ENCODE results near the gene EPOP. TPM values are rescaled to one million over a fixed set of nuclear protein-coding genes. Genes with fewer than 3 reads are reported as not detected.

EPOP gene
- total RNA-seq, 1 donor from 2014 or later, result 16.1 TPM

DNA sequence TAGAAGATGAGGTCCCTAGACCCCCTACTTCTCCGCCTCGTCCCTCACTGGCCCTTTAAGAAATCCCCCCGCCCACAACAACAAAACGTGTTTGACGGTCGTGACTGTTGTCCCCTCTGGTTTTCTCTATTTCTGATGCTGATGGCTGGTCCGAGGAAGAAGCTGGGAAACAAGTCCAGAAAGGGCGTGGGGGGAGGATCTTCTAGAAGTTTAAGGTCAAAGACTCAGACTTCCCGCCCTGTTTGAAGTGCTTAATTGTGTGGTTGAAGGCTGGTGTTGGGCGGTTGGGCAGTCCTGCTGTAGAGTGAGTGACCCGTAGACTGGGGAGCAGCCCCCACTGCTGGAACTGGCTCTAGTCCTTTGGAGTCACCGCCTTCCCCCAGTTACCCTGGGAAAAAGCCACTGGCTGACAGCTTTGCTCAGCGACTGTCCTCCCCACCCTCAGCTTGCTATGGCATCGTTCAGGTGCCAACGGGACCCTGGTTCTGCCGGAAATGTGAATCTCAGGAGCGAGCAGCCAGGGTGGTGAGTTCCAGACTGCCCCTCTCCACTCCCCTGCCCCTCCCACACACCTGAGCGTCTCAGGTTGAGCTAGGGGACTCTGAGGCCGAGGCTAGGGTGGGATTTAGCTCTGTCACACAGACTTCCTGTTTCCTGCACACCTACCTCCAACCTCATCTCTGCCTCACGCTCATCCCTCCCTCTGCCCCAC lies 31.9 kb upstream of the EPOP start:
- intact Hi-C loops (cut with micrococcal nuclease), result loop anchor here (1.0 to 10.0 kb wide), 3 partner anchors 22 to 1618 kb away; no protein-coding TSS in a partner anchor

DNA sequence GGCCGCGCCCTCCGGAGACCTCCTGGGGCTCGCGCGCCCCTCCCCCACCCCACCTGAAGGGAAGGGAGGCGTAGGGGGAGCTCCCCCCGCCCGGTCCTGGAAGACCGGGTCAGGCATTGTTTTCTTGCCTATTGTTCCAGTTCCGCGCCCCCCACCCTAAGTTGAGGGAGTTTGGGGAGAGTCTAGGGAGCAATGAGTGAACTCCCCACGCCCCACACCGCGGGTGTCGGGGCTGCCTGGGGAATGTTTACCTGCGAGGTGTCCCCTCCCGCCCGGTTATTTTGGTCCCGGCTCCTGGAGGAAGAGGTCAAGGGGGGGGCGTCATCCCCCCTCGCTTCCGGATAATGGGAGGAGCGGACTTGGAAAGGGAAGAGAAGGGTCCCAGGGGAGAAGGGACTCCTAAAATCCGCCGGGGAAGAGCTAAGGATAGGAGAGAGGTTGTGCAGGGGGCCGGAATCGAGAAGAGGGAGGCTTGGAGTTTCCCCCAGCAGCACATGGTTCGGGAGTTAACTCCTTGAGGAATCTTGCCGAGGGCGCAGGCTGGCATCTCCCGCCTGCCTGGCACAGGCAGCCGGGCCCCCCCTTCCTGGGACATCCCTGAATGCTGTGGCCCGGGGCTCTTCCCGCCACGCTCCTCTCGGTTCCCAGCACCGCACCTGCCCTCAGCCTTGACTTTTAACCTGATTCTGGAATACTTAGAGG lies 31.2 kb upstream of the EPOP start:
- intact Hi-C loops (cut with micrococcal nuclease), result loop anchor here (1.0 to 10.0 kb wide), 3 partner anchors 22 to 1619 kb away; no protein-coding TSS in a partner anchor

GRCh38 chr17:38705523-38705802 lies 30.7 kb upstream of the EPOP start:
- intact Hi-C loops (cut with micrococcal nuclease), result loop anchor here (10.0 kb wide), 1 partner anchor 1619 kb away; no protein-coding TSS in a partner anchor

GRCh38 chr17:38704606-38705522 lies 30.1 kb upstream of the EPOP start, which contains the start of gene MLLT6:
MLLT6 (plus strand) TSS chr17:38705273; CDS start chr17:38705633, 360 bp downstream.
- intact Hi-C loops (cut with micrococcal nuclease), result loop anchor here (5.0 to 10.0 kb wide), 2 partner anchors 757 to 1620 kb away; partner anchors contain the start of gene CDK12

DNA sequence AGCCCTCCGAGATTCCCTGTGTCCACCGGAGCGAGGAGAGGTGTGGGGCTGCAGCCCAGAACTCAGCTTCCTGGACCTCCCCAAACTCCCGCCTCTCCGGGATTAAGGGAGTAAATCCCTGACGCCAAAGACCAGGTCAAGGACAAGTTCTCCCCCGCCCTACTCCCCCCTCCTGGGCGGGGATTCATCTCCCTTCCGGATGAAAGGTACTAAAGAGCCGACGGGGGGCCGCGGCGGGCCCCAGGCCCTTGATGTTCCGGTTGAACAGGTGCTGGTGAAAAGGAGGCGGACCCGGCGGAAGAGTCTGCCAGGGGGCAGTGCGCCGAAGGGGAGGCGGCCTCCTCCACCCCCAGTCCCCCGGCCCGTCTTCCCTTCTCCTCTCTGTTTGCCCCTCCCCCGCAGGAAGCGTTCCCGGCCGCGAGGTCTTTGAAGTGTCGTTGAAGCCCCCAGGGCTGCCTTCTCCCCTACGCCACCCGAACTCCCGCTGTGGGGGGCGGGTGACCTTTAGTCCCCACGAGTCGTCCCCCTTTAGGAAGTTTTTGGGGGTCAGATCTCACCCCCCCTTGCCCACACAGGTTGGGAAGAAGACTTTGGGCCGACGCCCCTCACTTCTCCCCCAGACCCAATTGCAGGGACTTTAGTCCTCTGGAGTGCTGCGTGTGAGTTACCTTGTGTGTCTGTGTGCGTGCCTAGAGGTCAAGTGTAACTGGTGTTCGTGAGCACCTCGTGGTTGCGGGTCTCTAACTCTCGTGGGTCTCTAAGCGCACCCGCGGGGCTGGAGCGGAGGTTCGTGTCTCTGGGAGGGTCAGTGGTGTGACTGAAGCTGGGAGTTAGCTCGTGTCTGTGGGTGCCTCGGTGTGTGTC lies 29.2 kb upstream of the EPOP start:
- intact Hi-C loops (cut with micrococcal nuclease), result loop anchor here (5.0 to 10.0 kb wide), 2 partner anchors 758 to 1621 kb away; partner anchors contain the start of gene CDK12

DNA sequence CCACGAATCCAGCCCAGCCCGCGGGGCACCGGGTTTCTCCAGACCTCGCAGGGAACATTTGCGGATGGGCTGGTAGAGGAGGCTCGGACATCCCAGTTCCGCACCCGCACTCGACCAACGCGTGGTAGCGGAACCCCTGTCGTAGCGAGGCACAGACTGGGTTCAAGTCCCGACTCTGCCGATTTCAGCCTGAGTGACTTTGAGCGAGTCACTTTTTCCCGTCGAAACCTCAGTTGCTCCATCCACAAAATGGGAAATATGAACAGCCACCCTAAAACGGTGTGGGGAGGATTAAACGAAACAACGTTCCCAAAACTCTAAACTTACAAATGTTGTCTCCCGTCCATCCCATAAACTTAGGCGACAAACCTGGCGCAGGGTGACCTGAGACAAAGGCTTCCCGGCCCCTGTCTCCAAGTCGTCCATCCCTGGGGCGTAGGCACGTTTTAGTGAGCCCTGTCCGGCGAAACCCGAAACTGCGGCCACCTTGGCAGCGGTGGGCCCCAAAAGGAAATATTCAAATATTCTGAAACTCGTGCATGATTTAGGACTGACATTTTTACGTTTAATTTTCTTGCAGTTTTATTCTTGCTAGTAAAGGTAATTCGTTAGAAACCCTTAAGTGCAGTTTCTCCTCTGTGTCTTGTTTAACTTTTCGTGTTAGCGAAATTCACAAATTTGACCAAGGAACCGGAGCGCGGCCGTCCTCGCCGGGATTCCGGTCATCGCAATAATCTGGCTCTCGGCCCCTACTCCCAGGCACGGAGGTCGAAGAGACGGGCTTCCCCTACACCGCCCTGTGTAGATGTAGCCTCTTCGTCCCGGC lies 28.4 kb upstream of the EPOP start:
- intact Hi-C loops (cut with micrococcal nuclease), result loop anchor here (1.0 to 10.0 kb wide), 3 partner anchors 166 to 1622 kb away; partner anchors contain the start of gene CDK12

DNA sequence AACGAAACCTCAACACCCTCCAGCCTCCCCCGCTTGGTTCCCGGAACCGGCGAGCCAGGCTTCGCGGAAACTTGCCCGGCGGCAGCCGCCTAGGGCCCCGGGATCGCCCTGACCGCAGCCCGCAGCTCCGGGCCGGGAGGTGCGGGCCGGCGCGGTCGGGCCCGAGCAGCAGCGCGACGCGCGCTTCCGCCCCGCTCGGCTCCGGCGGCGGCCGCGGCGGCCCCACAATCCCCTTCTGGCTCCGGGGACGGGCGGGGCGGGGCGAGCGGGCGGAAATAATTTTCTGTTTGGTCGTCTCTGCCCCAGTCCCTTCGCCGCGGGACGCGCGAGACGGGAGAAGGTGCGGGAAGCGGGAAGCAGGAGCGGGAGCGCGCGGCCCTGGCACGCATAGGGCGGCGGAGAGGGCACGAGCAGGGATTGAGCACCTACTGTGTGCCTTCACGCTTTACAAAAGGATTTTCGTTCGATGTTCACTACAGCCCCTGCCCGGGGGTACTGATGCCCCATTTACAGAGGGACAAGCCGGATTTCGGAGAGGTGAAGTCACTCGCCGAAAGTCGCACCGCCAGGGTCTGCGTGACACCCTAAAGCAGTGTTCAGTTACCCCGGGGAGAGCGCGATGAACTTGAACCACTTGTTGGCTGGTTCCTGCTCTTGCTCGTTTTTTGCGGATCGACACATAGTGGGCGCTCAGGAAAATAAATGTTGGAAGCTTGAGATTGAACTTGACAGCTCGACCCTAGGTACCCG lies 27.6 kb upstream of the EPOP start:
- intact Hi-C loops (cut with micrococcal nuclease), result loop anchor here (1.0 to 10.0 kb wide), 3 partner anchors 167 to 1622 kb away; partner anchors contain the start of gene CDK12

GRCh38 chr17:38701504-38702165 lies 26.9 kb upstream of the EPOP start:
- intact Hi-C loops (cut with micrococcal nuclease), result loop anchor here (1.0 to 10.0 kb wide), 9 partner anchors 24 to 1623 kb away; partner anchors contain the start of genes CDK12, PIP4K2B and PSMB3

- intact Hi-C loops (cut with micrococcal nuclease), result no loop called here
Measured at GRCh38 chr17:38698760-38699159, 24.0 kb upstream of the EPOP start.

GRCh38 chr17:38697061-38697820 lies 22.5 kb upstream of the EPOP start:
- intact Hi-C loops (cut with micrococcal nuclease), result loop anchor here (1.0 kb wide), 1 partner anchor 20 kb away; no protein-coding TSS in a partner anchor

GRCh38 chr17:38693700-38694329 lies 19.1 kb upstream of the EPOP start:
- intact Hi-C loops (cut with micrococcal nuclease), result no loop called here

- intact Hi-C loops (cut with micrococcal nuclease), result no loop called here
Measured at GRCh38 chr17:38691154-38691553, 16.4 kb upstream of the EPOP start.

GRCh38 chr17:38690386-38690785 lies 15.6 kb upstream of the EPOP start:
- intact Hi-C loops (cut with micrococcal nuclease), result no loop called here

GRCh38 chr17:38687286-38687685 lies 12.5 kb upstream of the EPOP start:
- intact Hi-C loops (cut with micrococcal nuclease), result no loop called here

DNA sequence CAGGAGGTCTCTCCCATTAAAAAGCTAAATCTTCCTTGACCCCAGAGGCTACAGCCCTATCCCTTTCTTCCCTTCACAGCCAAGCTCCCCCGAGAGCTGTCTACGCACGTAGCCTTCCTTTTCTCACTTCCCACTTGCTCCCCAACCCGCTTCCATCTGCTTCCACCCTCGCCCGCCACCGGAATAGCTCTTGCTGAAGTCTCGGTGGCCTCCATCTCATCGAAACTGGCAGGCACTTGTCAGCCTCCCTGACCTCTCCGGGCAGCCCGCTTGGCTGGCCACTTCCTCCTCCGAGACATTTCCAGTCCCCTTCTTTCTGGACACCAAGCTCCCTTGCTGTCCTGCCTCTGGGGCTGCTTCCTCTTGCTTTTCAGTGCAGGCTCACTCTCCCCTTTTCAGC lies 10.7 kb upstream of the EPOP start:
- intact Hi-C loops (cut with micrococcal nuclease), result no loop called here

- intact Hi-C loops (cut with micrococcal nuclease), result no loop called here
Measured at GRCh38 chr17:38681096-38681495, 6.3 kb upstream of the EPOP start.

DNA sequence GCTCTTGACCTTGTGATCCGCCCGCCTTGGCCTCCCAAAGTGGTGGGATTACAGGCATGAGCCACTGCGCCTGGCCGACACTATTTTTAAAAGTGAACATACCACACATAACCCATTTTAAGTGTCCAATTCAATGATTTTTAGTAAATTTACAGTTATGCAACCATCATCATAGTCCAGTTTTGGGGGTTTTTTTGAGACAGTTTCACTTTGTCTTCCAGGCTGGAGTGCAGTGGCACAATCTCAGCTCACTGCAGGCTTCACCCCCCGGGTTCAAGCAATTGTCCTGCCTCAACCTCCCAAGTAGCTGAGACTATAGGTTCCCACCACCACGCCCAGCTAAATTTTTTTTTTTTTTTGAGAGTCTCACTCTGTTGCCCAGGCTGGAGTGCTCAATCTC lies 3.1 kb upstream of the EPOP start:
- intact Hi-C loops (cut with micrococcal nuclease), result loop anchor here (1.0 to 2.0 kb wide), 8 partner anchors 19 to 475 kb away; partner anchors contain the start of genes CISD3, PIP4K2B and PSMB3
